IPS-18c (cell line): ENCODE measurements around the gene CTXN3.
"Not testable (repeated sequence)": the region's sequence is repeated elsewhere in the genome, so short reads cannot be mapped to it uniquely, and the experiment has no call there.

Source experiments
- H3K4me3 ChIP-seq: 2 replicates; pipeline ENCODE4 v1.7.0; 2013; ENCODE audit warnings: low read depth, mild to moderate bottlenecking, low read length, moderate library complexity; ENCODE audit not compliant: insufficient read depth
- H3K9me3 ChIP-seq: one replicate; pipeline ENCODE4 v1.6.1; 2013; ENCODE audit warnings: mild to moderate bottlenecking, low read length, moderate library complexity; ENCODE audit not compliant: control insufficient read depth, insufficient read depth

CTXN3 gene

DNA sequence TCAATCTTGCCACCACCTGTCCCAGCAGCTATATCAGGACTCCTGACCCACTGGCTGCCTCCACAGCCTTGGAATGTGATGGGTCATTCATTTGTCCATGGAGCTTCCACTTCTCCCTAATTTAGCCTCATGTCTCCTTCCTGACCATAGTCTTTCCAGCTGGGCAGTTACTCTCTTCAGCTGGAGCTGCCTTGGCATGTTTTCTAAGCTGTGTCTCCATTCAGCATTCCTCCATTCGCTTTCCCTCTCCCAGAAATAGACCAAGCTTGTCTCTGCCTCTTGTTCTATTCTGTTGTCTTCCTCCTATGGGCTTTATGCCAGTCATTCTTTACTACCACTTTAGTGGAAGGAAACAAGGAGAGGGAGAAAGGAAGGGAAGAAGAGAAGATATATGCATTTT is 5.3 kb upstream of the CTXN3 start:
- Histone ChIP-seq H3K4me3 (no peak overlapping the region), H3K9me3 (no peaks in the 10 kb centered on the region)

- Histone ChIP-seq H3K9me3 (no peaks in the 10 kb centered on the region), H3K4me3 (no peak overlapping the region)
These were observed 3.6 kb upstream of the CTXN3 start for GRCh38 chr5:127645300-127645726.

DNA sequence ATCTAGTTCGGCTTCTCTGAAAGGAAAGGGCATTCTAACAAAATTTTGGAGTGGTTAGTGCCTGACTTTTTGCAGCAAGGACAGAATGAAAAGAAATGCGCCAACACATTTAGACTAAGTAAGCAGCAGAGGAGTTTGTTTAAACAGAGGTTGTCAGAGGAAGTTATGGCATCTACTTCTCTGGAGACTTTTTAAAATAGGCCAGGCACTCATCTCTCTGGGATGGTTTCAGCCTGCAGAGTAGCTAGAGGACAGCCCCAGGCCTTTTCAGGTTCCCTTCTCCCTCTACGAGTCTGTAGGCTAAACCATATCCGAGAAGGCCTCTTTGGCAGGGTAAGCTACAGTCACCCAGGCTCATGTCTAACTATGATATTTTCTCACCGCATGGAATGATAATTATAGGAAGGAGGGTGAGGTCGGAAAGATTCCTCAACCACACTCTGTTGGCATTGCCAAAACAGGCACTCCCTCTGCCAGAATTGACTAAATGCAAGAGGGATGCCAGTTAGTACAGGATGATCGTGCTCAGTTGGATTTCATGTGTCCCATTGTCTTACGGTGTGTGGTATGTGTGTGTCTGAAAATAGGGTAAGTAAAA is 1.4 kb upstream of the CTXN3 start:
- Histone ChIP-seq H3K4me3 (no peak overlapping the region), H3K9me3 (no peaks in the 10 kb centered on the region)

DNA sequence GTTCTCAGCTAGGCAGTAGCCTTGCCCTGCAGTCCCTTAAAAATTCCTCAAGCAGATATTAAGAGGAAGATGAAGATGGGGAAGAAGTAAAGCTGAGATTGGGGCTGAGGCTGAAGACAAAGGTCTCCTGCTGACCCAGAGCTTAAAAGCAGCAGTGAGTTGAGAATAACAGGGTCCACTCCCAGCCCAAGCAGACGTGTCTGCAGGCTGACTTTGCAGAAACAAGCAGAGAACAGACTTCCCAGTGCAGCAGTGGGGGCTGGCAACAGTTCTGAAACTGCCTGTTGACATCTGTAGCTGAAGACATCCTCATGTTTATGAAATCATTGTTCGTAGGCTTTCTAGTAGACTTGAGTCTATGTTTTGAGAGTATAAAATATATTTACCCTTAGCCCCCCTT is 1.1 kb downstream of the CTXN3 start:
- Histone ChIP-seq H3K9me3 (no peaks in the 10 kb centered on the region), H3K4me3 (no peak overlapping the region)

DNA sequence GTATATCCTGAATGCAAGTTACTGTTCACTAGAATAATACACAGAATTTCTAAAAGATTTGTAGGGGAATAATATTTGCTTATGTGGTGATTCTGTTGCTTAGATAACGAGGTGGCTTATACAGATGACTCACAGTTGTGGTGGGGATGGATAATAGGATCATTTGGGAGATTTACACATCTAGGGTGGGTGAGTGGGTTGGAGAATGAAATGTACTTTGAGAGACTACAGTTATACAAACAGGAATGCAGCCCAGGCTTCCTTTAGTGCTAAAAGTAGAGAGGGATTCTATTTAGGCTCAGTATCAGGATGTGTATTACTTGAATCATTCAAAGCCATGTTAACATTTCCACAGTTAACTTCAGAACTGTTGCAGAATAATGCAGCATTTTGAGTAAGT is 1.8 kb downstream of the CTXN3 start:
- Histone ChIP-seq H3K9me3 (no peaks in the 10 kb centered on the region), H3K4me3 (no peak overlapping the region)

- Histone ChIP-seq H3K4me3 (no peak overlapping the region), H3K9me3 (no peaks in the 10 kb centered on the region)
These were observed 4.2 kb downstream of the CTXN3 start for GRCh38 chr5:127652952-127653611.

DNA sequence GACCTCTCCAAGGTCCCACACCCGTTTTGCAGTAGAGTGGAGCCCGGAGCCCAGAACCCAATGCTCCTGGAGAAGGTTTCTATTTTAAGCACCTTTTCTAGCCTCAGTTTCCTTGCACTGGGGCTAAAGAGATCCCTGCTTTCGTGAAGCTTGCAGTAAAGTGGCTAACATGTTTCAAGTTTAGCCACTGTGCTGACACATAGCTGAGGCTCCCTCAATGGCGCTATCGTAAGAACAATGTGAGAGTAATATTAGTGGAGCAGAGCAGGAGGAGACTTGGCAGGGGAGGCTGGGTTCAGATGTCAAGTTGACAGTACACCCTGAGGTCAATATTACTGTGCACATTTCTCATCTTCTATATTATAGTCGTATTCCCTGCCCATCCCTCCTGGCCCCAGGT is 7.9 kb downstream of the CTXN3 start:
- H3K9me3 ChIP-seq = no peaks in the 10 kb centered on the region
- no peak overlapping the region for H3K4me3 ChIP-seq

GRCh38 chr5:127660047-127660733 is 11.3 kb downstream of the CTXN3 start:
- H3K4me3 ChIP-seq = no peak overlapping the region
- H3K9me3 ChIP-seq = no peaks in the 10 kb centered on the region

- Histone ChIP-seq H3K9me3 (no peaks in the 10 kb centered on the region), H3K4me3 (no peak overlapping the region)
These were observed 15.2 kb downstream of the CTXN3 start for GRCh38 chr5:127664093-127664492.

- Histone ChIP-seq H3K9me3 (no peaks in the 10 kb centered on the region), H3K4me3 (no peak overlapping the region)
These were observed 16.8 kb downstream of the CTXN3 start for GRCh38 chr5:127665641-127666040.

GRCh38 chr5:127666043-127666716 is 17.3 kb downstream of the CTXN3 start:
- no peaks in the 10 kb centered on the region for H3K9me3 ChIP-seq
- H3K4me3 ChIP-seq = no peak overlapping the region

DNA sequence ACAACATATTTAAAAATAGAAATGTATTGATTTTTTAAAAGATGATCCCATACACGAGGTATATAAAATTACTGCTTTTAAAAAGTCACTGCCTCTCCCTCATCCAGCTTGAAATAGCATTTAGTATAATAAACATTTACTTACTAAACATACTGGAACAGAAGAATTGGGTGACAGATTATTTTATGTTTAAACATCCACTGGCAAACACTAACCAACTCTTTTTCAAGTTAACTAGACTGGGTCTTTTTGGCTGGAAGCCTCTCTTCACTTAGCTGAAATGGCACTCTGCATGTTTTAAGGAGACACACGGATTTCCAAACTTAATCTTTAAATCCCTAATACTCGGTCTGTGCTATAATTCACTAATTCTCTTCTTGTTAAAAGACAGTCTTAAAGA is 19.0 kb downstream of the CTXN3 start:
- no peaks in the 10 kb centered on the region for H3K9me3 ChIP-seq
- no peak overlapping the region for H3K4me3 ChIP-seq

DNA sequence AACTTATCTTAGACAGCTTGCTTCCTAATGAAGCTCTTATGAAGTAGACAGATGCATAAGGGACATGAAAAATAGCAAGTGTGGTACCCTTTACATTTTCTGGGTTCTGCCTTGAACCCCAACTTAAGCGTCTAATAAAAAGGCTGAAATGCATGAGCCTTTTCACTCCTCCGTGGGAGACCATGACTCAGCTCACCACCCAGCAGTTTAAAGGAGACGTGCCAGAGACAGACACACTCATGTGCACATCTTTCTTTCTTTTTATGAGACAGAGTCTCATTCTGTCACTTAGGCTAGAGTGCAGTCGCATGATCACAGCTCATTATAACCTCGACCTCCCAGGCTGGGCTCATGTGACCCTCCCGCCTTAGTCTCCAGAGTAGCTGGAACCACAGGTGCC is 22.3 kb downstream of the CTXN3 start:
- no peaks in the 10 kb centered on the region for H3K9me3 ChIP-seq
- no peak overlapping the region for H3K4me3 ChIP-seq

DNA sequence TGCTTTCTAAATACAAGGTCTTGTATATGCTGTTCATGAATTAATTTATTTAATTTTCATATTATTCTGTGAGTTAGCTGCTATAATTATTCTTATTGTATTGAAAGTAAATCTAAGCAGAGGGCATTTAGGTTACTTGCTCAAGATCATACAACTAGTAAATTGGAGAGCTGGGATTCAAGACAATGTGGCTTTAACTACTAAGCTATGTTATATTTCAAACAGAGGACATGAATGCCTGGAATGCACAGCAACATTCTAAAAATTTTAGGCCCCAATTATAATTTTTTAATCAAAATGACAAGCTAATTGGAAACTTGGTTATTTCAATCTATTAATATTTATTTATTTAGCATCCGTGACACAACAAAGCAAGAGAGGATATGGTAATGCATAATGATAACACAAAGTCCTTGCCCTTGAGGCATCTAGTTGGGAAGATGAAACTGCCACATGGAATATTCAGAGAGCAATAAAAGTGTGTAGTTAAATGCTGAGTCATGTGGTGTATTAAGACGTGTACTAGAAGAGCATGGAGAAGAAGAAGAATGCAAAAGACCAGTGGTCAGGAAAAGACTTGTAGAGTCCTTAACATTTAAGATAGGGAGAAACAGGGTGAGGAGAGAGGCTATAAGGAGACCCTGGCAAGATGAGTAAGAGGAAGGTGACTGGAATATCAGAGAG is 24.4 kb downstream of the CTXN3 start:
- H3K4me3 ChIP-seq = no peak overlapping the region
- H3K9me3 ChIP-seq = no peaks in the 10 kb centered on the region

DNA sequence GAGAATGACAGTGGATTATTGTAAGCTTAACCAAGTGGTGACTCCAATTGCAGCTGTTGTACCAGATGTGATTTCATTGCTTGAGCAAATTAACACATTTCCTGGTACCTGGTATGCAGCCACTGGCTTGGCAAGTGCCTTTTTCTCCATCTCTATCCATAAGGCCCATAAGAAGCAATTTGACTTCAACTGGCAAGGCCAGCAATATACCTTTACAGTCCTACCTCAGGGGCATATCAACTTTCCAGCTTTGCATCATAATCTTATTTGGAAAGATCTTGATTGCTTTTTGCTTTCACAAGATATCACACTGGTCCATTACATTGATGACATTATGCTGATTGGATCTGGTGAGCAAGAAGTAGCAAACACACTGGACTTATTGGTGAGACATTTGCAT is 28.1 kb downstream of the CTXN3 start:
- not testable (repeated sequence) for H3K4me3 ChIP-seq, H3K9me3 ChIP-seq

DNA sequence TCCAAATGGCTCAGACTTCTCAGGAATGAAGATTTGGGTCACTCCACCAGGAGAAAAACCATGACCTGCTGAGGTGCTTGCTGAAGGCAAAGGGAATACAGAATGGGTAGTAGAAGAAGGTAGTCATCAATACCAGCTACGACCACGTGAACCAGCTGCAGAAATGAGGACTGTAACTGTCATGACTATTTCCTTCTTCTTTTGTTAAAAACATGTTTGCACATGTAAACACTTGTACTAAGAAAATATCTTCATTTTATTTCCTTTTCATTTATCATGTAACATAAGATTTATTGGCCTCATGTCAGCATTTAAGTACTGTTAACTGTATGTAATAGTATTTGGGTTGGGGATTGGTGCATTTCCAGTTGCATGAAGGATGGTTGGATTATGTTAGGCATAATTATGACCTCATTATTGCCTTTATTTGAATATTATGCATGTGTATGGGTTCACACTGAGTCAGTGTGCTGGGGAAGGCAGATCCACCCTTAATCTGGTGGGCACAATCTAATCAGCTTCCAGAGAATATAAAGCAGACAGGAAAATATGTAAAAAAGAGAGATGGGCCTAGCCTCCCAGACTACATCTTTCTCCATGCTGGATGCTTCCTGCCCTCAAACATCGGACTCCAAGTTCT is 30.9 kb downstream of the CTXN3 start:
- H3K9me3 ChIP-seq = not testable (repeated sequence)

DNA sequence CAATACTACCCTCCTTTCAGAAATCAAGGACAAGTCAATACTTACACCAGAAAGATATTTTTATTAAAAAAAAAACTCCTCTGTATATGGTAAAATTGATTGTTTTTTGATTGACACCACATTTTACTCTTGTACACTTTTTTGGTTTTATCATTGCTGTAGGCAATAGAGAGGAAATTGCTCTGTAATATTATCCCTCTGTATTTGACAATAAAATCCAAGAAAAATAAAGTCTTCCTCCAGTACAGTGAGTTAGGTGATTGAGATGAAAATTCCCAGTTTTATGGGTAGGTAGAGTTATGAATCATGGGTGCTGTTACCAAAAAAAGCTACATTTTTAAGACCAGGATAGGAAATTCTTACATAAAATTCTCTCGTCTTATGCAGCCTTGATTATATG is 31.7 kb downstream of the CTXN3 start:
- no peaks in the 10 kb centered on the region for H3K9me3 ChIP-seq
- no peak overlapping the region for H3K4me3 ChIP-seq

More for the DNA sequence above, 30.9 kb downstream of the CTXN3 start:
- not testable (repeated sequence) for H3K4me3 ChIP-seq
